T-helper 1 cell treated with Interleukin-12 subunit alpha and Interleukin-12 subunit beta and Interleukin-4 antibody, amounts not matched to agents 30 ng/mL and 1 ng/mL, for 36 hours (primary cell): ENCODE results near the gene MMP21. TPM values are rescaled to one million over a fixed set of nuclear protein-coding genes. Genes with fewer than 3 reads are reported as not detected.

Experiments used
- intact Hi-C: fragments of 100-400 bp; cut with micrococcal nuclease; formaldehyde crosslinking; loops from one replicate; pipeline ENCODE4 v1.15.1; 2024
- total RNA-seq: library from RNA; stranded (reverse); gene quantifications from 2 replicates; pipeline ENCODE4 v1.2.3, GENCODE V29; 2022

Gene MMP21
- total RNA-seq, 1 donor from 2014 or later: 0.27 TPM

GRCh38 chr10:125795128-125795527 lies 19.5 kb upstream of the MMP21 start:
- intact Hi-C loops: no loop called here

GRCh38 chr10:125792342-125793300 lies 17.0 kb upstream of the MMP21 start:
- intact Hi-C loops: no loop called here

DNA sequence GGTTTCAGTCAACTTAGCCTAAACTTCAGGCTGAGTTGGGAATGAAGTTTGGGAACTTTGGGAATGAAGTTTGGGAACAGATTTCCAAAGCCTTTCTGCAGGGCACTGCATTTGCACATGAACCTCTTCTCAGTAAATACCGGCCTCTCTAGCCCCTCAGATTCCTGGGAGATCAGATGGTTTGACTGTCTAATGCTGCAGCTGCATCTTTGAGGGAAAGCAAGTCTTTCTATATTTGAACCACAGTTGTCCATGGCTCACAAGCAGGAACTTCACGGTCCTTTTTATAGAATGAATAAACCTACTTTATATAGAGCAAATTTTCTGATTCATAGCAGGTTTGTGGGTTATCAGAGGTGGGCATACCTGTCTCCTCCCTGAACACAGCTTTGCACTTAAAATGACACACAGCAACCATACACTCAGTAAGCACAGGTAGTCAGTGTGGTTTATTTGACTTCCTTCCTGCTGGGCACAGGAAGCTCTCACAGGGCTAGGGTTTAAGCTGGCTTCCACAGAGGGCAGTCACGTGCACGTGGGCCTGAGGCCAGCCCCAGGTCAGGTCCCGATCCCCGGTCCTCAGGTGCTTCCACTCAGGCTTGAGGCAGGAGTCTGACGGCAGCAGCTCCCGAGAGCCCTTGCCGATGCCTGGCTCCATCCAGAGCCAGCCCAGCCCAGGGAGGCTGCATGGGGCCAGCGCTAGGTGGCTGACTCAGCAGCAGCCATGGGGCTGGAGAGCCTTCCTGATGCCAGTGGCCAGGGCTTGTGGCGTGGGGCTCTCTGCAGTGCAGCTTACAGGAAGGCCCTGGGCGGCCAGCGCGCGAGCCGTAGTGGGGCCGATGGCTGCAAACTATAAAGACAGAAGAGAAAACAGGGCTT lies 12.8 kb upstream of the MMP21 start:
- intact Hi-C loops: no loop called here

- intact Hi-C loops: no loop called here
These were observed 10.2 kb upstream of the MMP21 start for GRCh38 chr10:125785791-125786190.

DNA sequence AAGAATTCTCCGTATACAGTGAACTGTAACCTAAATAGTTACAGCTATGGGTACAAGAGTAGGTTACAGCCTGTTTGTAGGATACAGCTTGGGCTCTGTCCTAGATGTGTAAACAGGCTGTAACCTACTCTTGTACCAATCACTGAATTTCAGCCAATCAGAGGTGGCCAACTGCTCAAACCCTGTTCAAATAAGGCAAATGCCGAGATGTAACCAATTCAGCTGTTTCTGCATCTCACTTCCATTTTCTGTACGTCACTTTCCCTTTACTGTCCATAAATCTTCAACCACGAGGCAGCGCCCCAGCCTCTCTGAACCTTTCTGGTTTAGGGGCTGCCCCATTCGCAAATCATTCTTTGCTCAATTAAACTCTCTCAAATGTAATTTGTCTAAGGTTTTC lies 8.3 kb upstream of the MMP21 start:
- intact Hi-C loops: no loop called here

- intact Hi-C loops: no loop called here
These were observed 7.8 kb upstream of the MMP21 start for GRCh38 chr10:125783408-125783807.

- intact Hi-C loops: no loop called here
These were observed 7.0 kb upstream of the MMP21 start for GRCh38 chr10:125782616-125783015.

GRCh38 chr10:125782054-125782453 lies 6.4 kb upstream of the MMP21 start:
- intact Hi-C loops: no loop called here

DNA sequence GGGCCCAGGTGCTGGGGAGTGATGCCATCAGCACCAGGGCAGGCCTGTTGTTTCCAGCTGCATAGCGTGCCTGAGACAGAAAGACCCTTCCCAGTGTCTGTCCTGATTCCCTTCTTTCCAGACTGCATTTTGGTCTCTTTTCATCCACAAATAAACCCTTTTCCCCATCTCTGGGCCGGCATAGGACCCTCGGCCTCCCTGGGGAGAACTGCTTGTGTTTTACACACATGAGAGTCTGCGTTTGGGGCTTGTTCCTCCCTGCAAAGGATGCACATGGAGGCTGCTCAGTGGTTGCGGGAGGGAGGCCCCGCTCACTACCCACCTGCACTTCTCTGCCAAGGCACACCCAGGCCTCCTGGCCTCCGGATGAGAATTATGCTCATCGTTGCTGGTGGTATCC lies 5.8 kb upstream of the MMP21 start:
- intact Hi-C loops: no loop called here

GRCh38 chr10:125779403-125780327 lies 4.0 kb upstream of the MMP21 start:
- intact Hi-C loops: no loop called here

DNA sequence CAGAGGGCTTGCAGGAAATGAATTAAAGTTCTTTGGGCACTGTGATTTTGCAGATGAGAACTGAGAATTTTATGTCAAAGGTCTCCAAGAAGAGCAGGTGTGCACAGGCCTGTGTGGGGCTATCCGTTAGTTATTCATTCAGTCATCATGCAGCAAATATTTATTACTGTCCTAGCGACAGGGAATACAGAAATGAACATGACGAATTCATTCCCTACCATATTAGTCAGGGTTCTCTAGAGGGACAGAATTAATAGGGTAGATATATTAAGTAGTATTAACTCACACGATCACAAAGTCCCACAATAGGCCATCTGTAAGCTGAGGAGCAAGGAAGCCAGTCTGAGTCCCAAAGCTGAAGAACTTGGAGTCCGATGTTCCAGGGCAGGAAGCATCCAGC lies 2.9 kb upstream of the MMP21 start:
- intact Hi-C loops: no loop called here

DNA sequence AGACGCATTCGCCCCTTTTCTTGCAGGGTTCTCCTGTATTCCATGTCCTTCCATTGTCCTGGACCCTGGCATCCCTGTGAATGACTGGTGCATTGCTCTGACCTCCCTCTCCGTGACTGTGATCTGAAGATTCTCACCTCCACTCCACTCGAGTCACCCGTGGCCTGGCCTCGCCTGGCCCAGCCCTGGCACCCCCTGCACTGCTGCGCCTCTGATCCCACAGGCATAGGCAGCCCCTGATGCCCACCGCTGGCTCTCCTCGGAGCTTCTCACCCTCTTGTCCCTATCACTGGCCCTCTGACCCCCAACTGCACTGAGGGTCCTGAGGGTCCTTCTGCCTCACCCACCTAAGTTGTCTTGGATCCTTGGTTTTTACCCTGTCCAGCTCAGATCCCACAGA lies 2.2 kb upstream of the MMP21 start:
- intact Hi-C loops: no loop called here

GRCh38 chr10:125774581-125775191 lies 935 bp downstream of the MMP21 start:
- intact Hi-C loops: no loop called here

- intact Hi-C loops: no loop called here
These were observed 1.7 kb downstream of the MMP21 start for GRCh38 chr10:125773687-125774543.

DNA sequence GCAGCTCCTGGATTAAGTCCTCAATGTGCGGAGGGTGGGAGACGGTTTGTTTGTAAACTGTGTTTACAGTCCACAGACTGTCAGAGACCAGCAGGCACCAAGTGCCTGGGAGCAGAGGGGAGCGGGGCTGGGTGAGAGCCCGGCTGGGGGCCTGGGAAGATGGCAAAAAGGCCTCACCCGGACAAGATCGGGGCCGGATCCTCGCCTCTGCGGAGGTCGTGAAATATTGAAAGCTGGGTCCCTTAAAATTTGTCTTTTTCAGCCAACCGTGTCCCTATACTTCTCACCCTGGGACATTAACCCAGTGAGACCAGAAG lies 2.8 kb downstream of the MMP21 start:
- intact Hi-C loops: no loop called here

GRCh38 chr10:125772112-125772863 lies 3.3 kb downstream of the MMP21 start:
- intact Hi-C loops: no loop called here

DNA sequence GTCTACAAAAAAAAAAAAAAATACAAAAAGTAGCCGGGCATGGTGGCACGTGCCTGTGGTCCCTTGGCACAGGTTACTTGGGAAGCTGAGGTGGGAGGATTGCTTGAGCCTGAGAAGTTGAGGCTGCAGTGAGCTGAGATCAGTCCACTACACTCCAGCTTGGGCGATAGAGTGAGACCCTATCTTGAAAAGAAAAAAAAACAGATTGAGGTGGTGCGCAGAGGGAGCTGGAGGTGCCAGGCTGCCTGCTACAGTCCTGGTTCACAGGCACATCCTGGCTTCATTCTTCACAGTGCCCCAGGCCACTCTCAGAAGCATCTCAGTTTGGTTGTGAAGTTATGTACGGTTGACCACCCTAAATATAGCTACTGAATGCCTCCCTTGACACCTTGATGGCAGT lies 4.8 kb downstream of the MMP21 start:
- intact Hi-C loops: no loop called here

DNA sequence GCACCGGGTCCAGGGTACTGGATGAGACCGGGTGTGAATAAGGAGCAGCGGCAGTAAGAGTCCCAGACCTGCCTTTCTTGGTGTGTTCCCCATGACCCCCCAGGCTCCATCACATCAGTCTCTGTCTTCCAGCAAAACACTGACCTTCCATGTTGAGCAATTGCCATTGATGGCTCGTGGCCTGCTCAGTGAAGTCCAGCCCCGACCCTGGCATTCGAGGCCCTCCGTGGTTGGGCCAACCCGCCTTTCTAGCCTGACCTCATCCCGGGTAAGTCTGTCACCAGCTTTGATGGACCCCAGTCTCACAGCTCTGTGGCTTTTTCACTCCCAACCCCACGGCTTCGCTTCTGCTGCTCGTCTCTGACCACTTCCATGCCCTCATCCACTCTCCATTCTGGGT lies 6.4 kb downstream of the MMP21 start:
- intact Hi-C loops: no loop called here

GRCh38 chr10:125768219-125768855 lies 7.3 kb downstream of the MMP21 start:
- intact Hi-C loops: no loop called here
